WTC11 (cell line): Measurements from ENCODE around the gene ATP10D. TPM values are rescaled to one million over a fixed set of nuclear protein-coding genes. Genes with fewer than 3 reads are reported as not detected.

Experiments used
- ATAC-seq: fragments of 200-7000 bp; cut with Tn5 transposase; 2 replicates; pipeline ENCODE4 v1.10.0; 2021; ENCODE audit warnings: mild to moderate bottlenecking, moderate library complexity
- CTCF ChIA-PET: fragments of 300-600 bp; sonication (Branson Sonifier 250); formaldehyde crosslinking; loops from one replicate; lab custom pipeline; 2021; ENCODE audit warnings: antibody characterized with exemption; lab: Charles Lee
- POLR2A ChIA-PET: fragments of 350-600 bp; sonication (Branson Sonifier 250); formaldehyde crosslinking; loops from one replicate; lab custom pipeline; 2021; ENCODE audit warnings: antibody characterized with exemption; lab: Charles Lee
- DNase-seq: peaks from one replicate; pipeline ENCODE4 v3.0.0; 2021; ENCODE audit warnings: low spot score
- H3K27ac Mint-ChIP-seq: 2 replicates; pipeline ENCODE4 v1.8.0; 2021; ENCODE audit warnings: mixed read lengths
- H3K27me3 Mint-ChIP-seq: 2 replicates; pipeline ENCODE4 v1.8.0; 2021; ENCODE audit warnings: low read depth, mild to moderate bottlenecking, moderate library complexity, mixed read lengths
- H3K36me3 Mint-ChIP-seq: 2 replicates; pipeline ENCODE4 v1.8.0; 2021; ENCODE audit warnings: mixed read lengths
- H3K4me1 Mint-ChIP-seq: 2 replicates; pipeline ENCODE4 v1.8.0; 2022; ENCODE audit warnings: mixed read lengths
- H3K4me3 Mint-ChIP-seq: 2 replicates; pipeline ENCODE4 v1.8.0; 2021; ENCODE audit warnings: mild to moderate bottlenecking, moderate library complexity, mixed read lengths
- H3K9me3 Mint-ChIP-seq: 2 replicates; pipeline ENCODE4 v1.8.0; 2021; ENCODE audit warnings: mixed read lengths
- CBFB ChIP-seq: sonication (generic); formaldehyde crosslinking; IDR thresholded peaks from 2 replicates; pipeline ENCODE4 v1.8.1; 2022; ENCODE audit warnings: mild to moderate bottlenecking, low read depth, missing genetic modification reagents
- CREB1 ChIP-seq: sonication (generic); formaldehyde crosslinking; IDR thresholded peaks from 2 replicates; pipeline ENCODE4 v1.8.0; 2023; ENCODE audit warnings: mild to moderate bottlenecking, missing genetic modification reagents
- EMX1 ChIP-seq: fragments of 250-450 bp; sonication (Bioruptor Pico); IDR thresholded peaks from 2 replicates; pipeline ENCODE4 v1.8.0; 2021; ENCODE audit warnings: mild to moderate bottlenecking
- FOXP1 ChIP-seq: sonication (generic); formaldehyde crosslinking; IDR thresholded peaks from 2 replicates; pipeline ENCODE4 v1.8.0; 2022; ENCODE audit warnings: missing genetic modification reagents, mild to moderate bottlenecking, moderate library complexity, borderline replicate concordance
- GABPB1 ChIP-seq: sonication (generic); formaldehyde crosslinking; IDR thresholded peaks from 2 replicates; pipeline ENCODE4 v1.8.1; 2023; ENCODE audit warnings: mild to moderate bottlenecking, missing genetic modification reagents
- NFATC4 ChIP-seq: fragments of 250-450 bp; sonication (Bioruptor Pico); IDR thresholded peaks from 2 replicates; pipeline ENCODE4 v1.9.0; 2021; ENCODE audit warnings: mild to moderate bottlenecking
- PRRX2 ChIP-seq: fragments of 250-450 bp; sonication (Bioruptor Pico); IDR thresholded peaks from 2 replicates; pipeline ENCODE4 v1.8.0; 2021; ENCODE audit warnings: mild to moderate bottlenecking
- SMAD3 ChIP-seq: sonication (generic); formaldehyde crosslinking; IDR thresholded peaks from 2 replicates; pipeline ENCODE4 v1.8.0; 2022; ENCODE audit warnings: missing genetic modification reagents, mild to moderate bottlenecking, borderline replicate concordance
- SMAD4 ChIP-seq: sonication (generic); formaldehyde crosslinking; IDR thresholded peaks from 2 replicates; pipeline ENCODE4 v1.8.0; 2022; ENCODE audit warnings: mild to moderate bottlenecking, missing genetic modification reagents
- ZNF219 ChIP-seq: sonication (generic); formaldehyde crosslinking; IDR thresholded peaks from 2 replicates; pipeline ENCODE4 v1.8.0; 2023; ENCODE audit warnings: missing genetic modification reagents, mild to moderate bottlenecking, borderline replicate concordance
- total RNA-seq: library from RNA; stranded (reverse); gene quantifications from 3 replicates; pipeline ENCODE4 v1.2.3, GENCODE V29; 2021
- TF ChIP-seq, protein P1 (sequence below): sonication (generic); formaldehyde crosslinking; IDR thresholded peaks from 2 replicates; pipeline ENCODE4 v1.8.1; 2023; ENCODE audit warnings: mild to moderate bottlenecking, missing genetic modification reagents, moderate library complexity
- TF ChIP-seq, protein P2 (sequence below): sonication (generic); formaldehyde crosslinking; IDR thresholded peaks from 2 replicates; pipeline ENCODE4 v1.8.1; 2022; ENCODE audit warnings: mild to moderate bottlenecking, missing genetic modification reagents, moderate library complexity, borderline replicate concordance
- TF ChIP-seq, protein P3 (sequence below): fragments of 250-450 bp; sonication (Bioruptor Pico); IDR thresholded peaks from 2 replicates; pipeline ENCODE4 v1.9.0; 2021; ENCODE audit warnings: mild to moderate bottlenecking, borderline replicate concordance
- TF ChIP-seq, protein P4 (sequence below): fragments of 250-450 bp; sonication (Bioruptor Pico); IDR thresholded peaks from 2 replicates; pipeline ENCODE4 v1.9.0; 2021; ENCODE audit warnings: mild to moderate bottlenecking
- TF ChIP-seq, protein P5 (sequence below): sonication (generic); formaldehyde crosslinking; IDR thresholded peaks from 2 replicates; pipeline ENCODE4 v1.8.1; 2022; ENCODE audit warnings: missing genetic modification reagents, borderline replicate concordance
- TF ChIP-seq, protein P6 (sequence below): fragments of 250-450 bp; sonication (Bioruptor Pico); IDR thresholded peaks from 2 replicates; pipeline ENCODE4 v2.1.2; 2022; ENCODE audit warnings: mild to moderate bottlenecking, moderate library complexity
- TF ChIP-seq, protein P7 (sequence below): sonication (generic); formaldehyde crosslinking; IDR thresholded peaks from 2 replicates; pipeline ENCODE4 v1.8.0; 2022; ENCODE audit warnings: mild to moderate bottlenecking, missing genetic modification reagents
- TF ChIP-seq, protein P8 (sequence below): fragments of 250-450 bp; sonication (Bioruptor Pico); IDR thresholded peaks from 2 replicates; pipeline ENCODE4 v1.9.0; 2021; ENCODE audit warnings: moderate library complexity, mild to moderate bottlenecking, inconsistent platforms, borderline replicate concordance

ATP10D gene
- total RNA-seq, 1 experiment from 2014 or later: 3.1 TPM

DNA sequence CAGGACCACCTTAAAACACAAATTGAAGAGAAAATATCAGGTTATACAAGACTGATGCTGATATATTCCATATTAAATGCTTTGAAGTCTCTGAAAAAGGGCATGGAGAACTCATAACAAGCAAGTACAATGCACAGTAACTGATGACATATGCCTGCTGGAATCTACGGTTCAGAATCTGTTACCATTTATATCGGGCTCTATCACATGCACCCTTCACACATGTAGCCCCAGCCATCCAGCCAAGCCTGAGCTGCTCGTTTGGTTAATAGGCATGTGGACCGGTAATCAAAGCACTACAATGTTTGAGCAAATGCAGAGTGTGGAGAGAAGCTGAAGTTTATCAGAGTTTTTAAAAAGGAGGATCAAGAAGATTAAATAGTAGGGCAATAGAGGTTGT lies 33.4 kb upstream of the ATP10D start (continued):
- no peak for TF ChIP-seq ZNF219 (CRISPR knock-in tag)
- no peak for TF ChIP-seq GABPB1

DNA sequence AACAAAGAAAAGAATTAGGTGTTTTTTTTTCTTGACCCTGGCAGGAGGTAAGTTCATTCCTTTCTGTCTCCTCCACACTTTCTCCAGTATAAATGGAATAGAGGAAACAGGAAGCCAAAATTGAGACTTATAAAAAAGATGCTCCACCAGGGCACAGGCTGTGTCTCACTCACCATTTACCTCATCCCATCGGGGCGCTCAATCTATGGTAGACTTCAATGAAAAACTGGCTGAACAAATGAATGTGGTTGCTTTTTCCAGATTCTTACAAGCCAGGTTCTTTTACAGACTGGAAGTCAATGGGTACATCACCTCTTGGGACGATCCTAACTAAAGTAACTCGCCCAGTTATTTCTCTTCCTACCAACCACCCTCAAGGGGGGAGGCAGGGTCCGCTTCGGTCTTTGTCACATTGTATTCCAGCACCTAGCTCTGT lies 22.3 kb upstream of the ATP10D start:
- peaks cover 18% of the 10 kb centered on the region for H3K4me1 Mint-ChIP-seq
- H3K27me3 Mint-ChIP-seq: peaks cover 6% of the 10 kb centered on the region; the same call in 1 of the 2 replicates
- ChIA-PET POLR2A (interaction anchor here (1.1 kb wide), 1 partner anchor 22 kb away, joined by 10 read pairs; the partner anchor contains the start of gene ATP10D), CTCF (interaction anchor here (0.8 to 1.3 kb wide), 6 partner anchors 19 to 374 kb away, joined by 3 to 21 read pairs (median 6); partner anchors contain the start of gene ATP10D)
- DNase-seq (no peak), ATAC-seq (peak; percentile 44)
- H3K4me3 Mint-ChIP-seq: peak overlapping the region; percentile 89
- TF ChIP-seq EMX1 (CRISPR knock-in tag): no peak
- TF ChIP-seq, protein P1, sequence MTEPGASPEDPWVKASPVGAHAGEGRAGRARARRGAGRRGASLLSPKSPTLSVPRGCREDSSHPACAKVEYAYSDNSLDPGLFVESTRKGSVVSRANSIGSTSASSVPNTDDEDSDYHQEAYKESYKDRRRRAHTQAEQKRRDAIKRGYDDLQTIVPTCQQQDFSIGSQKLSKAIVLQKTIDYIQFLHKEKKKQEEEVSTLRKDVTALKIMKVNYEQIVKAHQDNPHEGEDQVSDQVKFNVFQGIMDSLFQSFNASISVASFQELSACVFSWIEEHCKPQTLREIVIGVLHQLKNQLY: no peak
- TF ChIP-seq, protein P2, sequence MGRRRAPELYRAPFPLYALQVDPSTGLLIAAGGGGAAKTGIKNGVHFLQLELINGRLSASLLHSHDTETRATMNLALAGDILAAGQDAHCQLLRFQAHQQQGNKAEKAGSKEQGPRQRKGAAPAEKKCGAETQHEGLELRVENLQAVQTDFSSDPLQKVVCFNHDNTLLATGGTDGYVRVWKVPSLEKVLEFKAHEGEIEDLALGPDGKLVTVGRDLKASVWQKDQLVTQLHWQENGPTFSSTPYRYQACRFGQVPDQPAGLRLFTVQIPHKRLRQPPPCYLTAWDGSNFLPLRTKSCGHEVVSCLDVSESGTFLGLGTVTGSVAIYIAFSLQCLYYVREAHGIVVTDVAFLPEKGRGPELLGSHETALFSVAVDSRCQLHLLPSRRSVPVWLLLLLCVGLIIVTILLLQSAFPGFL (CRISPR knock-in tag): no peak
- no peak for TF ChIP-seq PRRX2 (CRISPR knock-in tag)
- TF ChIP-seq CBFB (CRISPR knock-in tag): no peak
- TF ChIP-seq, protein P3, sequence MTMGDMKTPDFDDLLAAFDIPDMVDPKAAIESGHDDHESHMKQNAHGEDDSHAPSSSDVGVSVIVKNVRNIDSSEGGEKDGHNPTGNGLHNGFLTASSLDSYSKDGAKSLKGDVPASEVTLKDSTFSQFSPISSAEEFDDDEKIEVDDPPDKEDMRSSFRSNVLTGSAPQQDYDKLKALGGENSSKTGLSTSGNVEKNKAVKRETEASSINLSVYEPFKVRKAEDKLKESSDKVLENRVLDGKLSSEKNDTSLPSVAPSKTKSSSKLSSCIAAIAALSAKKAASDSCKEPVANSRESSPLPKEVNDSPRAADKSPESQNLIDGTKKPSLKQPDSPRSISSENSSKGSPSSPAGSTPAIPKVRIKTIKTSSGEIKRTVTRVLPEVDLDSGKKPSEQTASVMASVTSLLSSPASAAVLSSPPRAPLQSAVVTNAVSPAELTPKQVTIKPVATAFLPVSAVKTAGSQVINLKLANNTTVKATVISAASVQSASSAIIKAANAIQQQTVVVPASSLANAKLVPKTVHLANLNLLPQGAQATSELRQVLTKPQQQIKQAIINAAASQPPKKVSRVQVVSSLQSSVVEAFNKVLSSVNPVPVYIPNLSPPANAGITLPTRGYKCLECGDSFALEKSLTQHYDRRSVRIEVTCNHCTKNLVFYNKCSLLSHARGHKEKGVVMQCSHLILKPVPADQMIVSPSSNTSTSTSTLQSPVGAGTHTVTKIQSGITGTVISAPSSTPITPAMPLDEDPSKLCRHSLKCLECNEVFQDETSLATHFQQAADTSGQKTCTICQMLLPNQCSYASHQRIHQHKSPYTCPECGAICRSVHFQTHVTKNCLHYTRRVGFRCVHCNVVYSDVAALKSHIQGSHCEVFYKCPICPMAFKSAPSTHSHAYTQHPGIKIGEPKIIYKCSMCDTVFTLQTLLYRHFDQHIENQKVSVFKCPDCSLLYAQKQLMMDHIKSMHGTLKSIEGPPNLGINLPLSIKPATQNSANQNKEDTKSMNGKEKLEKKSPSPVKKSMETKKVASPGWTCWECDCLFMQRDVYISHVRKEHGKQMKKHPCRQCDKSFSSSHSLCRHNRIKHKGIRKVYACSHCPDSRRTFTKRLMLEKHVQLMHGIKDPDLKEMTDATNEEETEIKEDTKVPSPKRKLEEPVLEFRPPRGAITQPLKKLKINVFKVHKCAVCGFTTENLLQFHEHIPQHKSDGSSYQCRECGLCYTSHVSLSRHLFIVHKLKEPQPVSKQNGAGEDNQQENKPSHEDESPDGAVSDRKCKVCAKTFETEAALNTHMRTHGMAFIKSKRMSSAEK: no peak
- no peak for TF ChIP-seq NFATC4 (CRISPR knock-in tag)
- TF ChIP-seq, protein P4, sequence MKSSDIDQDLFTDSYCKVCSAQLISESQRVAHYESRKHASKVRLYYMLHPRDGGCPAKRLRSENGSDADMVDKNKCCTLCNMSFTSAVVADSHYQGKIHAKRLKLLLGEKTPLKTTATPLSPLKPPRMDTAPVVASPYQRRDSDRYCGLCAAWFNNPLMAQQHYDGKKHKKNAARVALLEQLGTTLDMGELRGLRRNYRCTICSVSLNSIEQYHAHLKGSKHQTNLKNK (CRISPR knock-in tag): no peak
- TF ChIP-seq, protein P5, sequence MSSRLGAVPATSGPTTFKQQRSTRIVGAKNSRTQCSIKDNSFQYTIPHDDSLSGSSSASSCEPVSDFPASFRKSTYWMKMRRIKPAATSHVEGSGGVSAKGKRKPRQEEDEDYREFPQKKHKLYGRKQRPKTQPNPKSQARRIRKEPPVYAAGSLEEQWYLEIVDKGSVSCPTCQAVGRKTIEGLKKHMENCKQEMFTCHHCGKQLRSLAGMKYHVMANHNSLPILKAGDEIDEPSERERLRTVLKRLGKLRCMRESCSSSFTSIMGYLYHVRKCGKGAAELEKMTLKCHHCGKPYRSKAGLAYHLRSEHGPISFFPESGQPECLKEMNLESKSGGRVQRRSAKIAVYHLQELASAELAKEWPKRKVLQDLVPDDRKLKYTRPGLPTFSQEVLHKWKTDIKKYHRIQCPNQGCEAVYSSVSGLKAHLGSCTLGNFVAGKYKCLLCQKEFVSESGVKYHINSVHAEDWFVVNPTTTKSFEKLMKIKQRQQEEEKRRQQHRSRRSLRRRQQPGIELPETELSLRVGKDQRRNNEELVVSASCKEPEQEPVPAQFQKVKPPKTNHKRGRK (CRISPR knock-in tag): no peak
- TF ChIP-seq FOXP1: no peak
- TF ChIP-seq, protein P6, sequence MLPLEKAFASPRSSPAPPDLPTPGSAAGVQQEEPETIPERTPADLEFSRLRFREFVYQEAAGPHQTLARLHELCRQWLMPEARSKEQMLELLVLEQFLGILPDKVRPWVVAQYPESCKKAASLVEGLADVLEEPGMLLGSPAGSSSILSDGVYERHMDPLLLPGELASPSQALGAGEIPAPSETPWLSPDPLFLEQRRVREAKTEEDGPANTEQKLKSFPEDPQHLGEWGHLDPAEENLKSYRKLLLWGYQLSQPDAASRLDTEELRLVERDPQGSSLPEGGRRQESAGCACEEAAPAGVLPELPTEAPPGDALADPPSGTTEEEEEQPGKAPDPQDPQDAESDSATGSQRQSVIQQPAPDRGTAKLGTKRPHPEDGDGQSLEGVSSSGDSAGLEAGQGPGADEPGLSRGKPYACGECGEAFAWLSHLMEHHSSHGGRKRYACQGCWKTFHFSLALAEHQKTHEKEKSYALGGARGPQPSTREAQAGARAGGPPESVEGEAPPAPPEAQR (CRISPR knock-in tag): no peak
- TF ChIP-seq, protein P7, sequence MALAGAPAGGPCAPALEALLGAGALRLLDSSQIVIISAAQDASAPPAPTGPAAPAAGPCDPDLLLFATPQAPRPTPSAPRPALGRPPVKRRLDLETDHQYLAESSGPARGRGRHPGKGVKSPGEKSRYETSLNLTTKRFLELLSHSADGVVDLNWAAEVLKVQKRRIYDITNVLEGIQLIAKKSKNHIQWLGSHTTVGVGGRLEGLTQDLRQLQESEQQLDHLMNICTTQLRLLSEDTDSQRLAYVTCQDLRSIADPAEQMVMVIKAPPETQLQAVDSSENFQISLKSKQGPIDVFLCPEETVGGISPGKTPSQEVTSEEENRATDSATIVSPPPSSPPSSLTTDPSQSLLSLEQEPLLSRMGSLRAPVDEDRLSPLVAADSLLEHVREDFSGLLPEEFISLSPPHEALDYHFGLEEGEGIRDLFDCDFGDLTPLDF: no peak
- no peak for TF ChIP-seq SMAD4 (CRISPR knock-in tag)
- TF ChIP-seq SMAD3 (CRISPR knock-in tag): no peak
- TF ChIP-seq, protein P8, sequence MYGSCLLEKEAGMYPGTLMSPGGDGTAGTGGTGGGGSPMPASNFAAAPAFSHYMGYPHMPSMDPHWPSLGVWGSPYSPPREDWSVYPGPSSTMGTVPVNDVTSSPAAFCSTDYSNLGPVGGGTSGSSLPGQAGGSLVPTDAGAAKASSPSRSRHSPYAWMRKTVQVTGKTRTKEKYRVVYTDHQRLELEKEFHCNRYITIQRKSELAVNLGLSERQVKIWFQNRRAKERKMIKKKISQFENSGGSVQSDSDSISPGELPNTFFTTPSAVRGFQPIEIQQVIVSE (CRISPR knock-in tag): no peak
- no peak for TF ChIP-seq CREB1 (CRISPR knock-in tag)
- no peaks in the 10 kb centered on the region for H3K9me3 Mint-ChIP-seq
- peak overlapping the region; percentile 68 for H3K27ac Mint-ChIP-seq
- no peaks in the 10 kb centered on the region for H3K36me3 Mint-ChIP-seq
